NCI-H2029 (cell line): ENCODE data around the gene FSD2.
A peak's percentile ranks its signal among the peaks of the same experiment; 100 is the strongest.
"Not testable (repeated sequence)": the region's sequence is repeated elsewhere in the genome, so short reads cannot be mapped to it uniquely, and the experiment has no call there.

Experiments used
- DNase-seq: peaks from one replicate; lab custom pipeline; 2025; lab: John Stamatoyannopoulos, UW

Gene FSD2

DNA sequence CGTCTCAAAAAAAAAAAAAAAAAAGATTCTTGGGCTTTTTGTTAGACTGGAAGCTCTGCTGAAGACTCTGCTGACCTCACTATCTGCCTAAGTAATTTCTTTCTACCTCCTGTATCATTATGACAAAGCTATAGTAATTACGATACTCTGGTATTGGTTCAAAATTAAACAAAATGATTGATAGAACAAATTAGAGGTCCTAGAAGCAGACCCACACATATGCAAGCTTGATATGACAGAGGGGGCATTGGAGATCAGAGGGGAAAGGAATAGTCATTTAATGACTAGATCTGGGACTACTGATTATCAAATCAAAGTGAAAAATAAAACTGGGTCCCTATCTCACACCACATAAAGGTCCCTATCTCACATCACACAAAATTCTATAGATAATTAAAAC, 74.3 kb downstream of the FSD2 start:
- no peak for DNase-seq

GRCh38 chr15:82730022-82730530, 75.8 kb downstream of the FSD2 start:
- DNase-seq: no peak

DNA sequence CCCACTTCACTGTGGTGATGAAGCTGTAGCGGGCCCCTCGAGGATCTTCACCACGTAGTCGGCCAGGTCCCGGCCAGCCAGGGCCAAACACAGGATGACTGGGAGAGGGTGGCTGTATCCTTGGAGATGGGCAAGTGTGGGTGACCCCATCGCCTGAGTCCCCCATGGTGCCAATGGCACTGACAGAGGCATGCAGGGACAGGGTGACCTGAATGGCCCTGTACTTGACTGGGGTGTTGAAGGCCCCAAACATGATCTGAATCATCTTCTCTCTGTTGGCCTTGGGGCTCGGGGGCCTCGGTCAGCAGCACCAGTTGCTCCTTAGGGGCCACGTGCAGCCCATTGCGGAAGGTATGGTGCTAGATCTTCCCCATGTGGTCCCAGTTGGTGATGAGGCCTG, 79.1 kb downstream of the FSD2 start:
- no peak for DNase-seq

GRCh38 chr15:82715003-82715402, 90.9 kb downstream of the FSD2 start:
- no peak for DNase-seq

GRCh38 chr15:82714016-82714415, 91.9 kb downstream of the FSD2 start:
- DNase-seq: no peak

DNA sequence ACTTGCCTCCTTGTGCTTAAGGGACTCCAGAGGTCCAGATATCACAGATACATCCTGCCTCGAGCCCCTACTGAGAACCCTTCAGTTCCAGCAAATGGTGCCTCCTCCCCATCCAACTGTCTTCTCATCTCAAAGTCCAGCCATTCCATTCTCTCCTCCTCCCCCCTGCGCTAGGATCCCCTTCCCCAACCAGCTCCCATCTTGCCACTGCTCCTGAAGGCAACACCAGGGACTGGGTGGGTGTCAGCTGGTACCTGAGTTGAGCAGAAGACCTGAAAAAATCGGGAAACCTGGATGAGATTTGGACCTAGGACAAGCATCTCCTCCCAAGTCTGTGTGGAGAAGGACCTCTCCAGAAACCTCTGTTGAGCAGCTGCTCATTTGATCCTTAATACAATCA, 93.8 kb downstream of the FSD2 start:
- no peak for DNase-seq

DNA sequence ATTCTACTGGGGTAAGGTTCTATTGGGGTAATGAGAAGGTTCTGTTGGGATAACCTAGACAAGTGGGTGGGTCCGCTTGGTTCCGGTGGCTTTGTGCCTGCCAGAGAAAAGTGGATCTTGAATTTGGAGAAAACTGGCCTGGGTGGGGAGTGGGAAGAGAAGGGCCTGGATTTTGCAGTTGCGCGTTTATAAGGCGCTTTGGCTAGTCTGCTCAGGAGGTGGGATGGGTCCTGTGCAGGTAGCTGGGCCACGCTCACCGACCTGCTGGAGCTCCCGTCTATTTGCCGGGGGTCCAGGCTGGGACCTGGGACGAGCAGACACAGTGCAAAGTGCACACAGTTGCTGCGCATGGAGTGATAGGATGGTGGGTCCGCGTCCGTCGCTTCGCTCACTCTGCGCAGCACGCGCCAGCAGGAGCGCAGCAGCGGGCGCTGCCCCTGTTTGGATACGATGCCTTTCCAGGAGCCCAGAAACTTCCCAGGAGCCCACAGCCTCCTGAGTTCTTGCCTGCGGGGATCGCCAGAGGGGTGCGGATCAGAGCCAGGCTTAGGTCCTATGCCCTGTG, 94.9 kb downstream of the FSD2 start:
- DNase-seq: no peak

GRCh38 chr15:82710208-82710555, 95.7 kb downstream of the FSD2 start:
- DNase-seq: no peak

- DNase-seq: peak; percentile 44
Observed at GRCh38 chr15:82709421-82710207, 96.3 kb downstream of the FSD2 start, which contains the start of gene AP3B2. Gene AP3B2, minus strand, starts transcription at chr15:82709875. Its CDS starts 169 bp downstream, at chr15:82709706.

DNA sequence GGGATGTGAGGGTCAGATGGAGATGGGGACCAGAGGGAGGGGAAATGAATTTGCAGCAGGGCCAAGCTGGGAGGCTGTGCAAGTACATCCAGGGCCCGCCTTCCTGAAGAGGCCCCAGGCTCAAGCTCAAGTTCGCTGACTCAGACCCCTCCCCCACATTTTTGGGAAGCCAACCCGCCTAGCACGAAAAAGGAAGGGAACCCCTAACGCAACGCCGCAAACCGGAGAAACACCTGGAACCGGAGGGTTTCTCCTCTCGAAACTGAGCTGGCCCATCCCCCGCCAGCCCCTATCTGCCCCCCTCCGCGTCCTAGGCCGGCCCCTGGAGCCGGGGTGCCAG, 96.8 kb downstream of the FSD2 start:
- DNase-seq: no peak

DNA sequence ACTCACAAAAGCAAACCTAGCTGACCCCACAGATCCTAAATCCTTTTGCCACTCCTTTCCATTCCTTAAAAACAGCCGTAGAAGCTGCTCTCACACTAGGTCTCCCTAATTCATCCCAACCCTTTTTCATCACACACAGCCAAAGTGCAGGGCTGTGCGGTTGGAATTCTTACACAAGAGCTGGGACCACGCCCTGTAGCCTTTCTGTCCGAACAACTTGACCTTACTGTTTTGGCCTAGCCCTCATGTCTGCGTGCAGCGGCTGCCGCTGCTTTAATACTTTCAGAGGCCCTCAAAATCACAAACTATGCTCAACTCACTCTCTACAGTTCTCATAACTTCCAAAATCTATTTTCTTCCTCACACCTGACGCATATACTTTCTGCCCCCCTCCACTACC, 100.0 kb downstream of the FSD2 start:
- not testable (repeated sequence) for DNase-seq
